Mesothelial cell of epicardium (in vitro differentiated cells): Measurements from ENCODE around the gene DEPDC5. TPM values are rescaled to one million over a fixed set of nuclear protein-coding genes. Genes with fewer than 3 reads are reported as not detected.

Source experiments
- DNase-seq, 2 experiments: peaks; one replicate each; pipeline ENCODE4 v3.0.0; 2021; ENCODE audit warnings: low spot score in 2 of 2; ENCODE audit not compliant: unreplicated experiment in 2 of 2
- H3K27ac Mint-ChIP-seq: 2 replicates; pipeline ENCODE4 v1.8.0; 2021; ENCODE audit warnings: mixed read lengths
- H3K27me3 Mint-ChIP-seq: 2 replicates; pipeline ENCODE4 v1.8.0; 2021; ENCODE audit warnings: low read depth, mixed read lengths
- H3K36me3 Mint-ChIP-seq: 2 replicates; pipeline ENCODE4 v1.8.0; 2021; ENCODE audit warnings: mixed read lengths
- H3K4me1 Mint-ChIP-seq: 2 replicates; pipeline ENCODE4 v1.8.0; 2021; ENCODE audit warnings: mixed read lengths
- H3K4me3 Mint-ChIP-seq: 2 replicates; pipeline ENCODE4 v1.8.0; 2021; ENCODE audit warnings: mild to moderate bottlenecking, moderate library complexity, mixed read lengths
- H3K9me3 Mint-ChIP-seq: 2 replicates; pipeline ENCODE4 v1.8.0; 2021; ENCODE audit warnings: mixed read lengths
- CTCF ChIP-seq: fragments of 200-600 bp; sonication (generic); IDR thresholded peaks from one replicate; pipeline ENCODE4 v1.5.0; 2021; ENCODE audit warnings: antibody characterized with exemption; ENCODE audit not compliant: unreplicated experiment
- total RNA-seq: library from RNA; stranded (reverse); gene quantifications from 3 replicates; pipeline ENCODE4 v1.2.1, GENCODE V29; 2021

The DEPDC5 gene
- total RNA-seq, 1 donor from 2014 or later, result 38.3 TPM

- TF ChIP-seq CTCF, result no peak
- DNase-seq, result no peak
- Mint-ChIP-seq H3K4me3 (no peak overlapping the region), H3K9me3 (no peaks in the 10 kb centered on the region), H3K27me3 (no peaks in the 10 kb centered on the region), H3K27ac (no peak overlapping the region), H3K36me3 (no peaks in the 10 kb centered on the region), H3K4me1 (no peaks in the 10 kb centered on the region)
These were observed 183.5 kb downstream of the DEPDC5 start for GRCh38 chr22:31937341-31937740.

GRCh38 chr22:31938296-31938695 lies 184.5 kb downstream of the DEPDC5 start:
- Mint-ChIP-seq H3K9me3 (no peaks in the 10 kb centered on the region), H3K4me3 (no peak overlapping the region), H3K36me3 (no peaks in the 10 kb centered on the region), H3K27ac (no peak overlapping the region), H3K4me1 (no peaks in the 10 kb centered on the region), H3K27me3 (no peaks in the 10 kb centered on the region)
- DNase-seq, result no peak
- TF ChIP-seq CTCF, result no peak

GRCh38 chr22:31940506-31940905 lies 186.7 kb downstream of the DEPDC5 start:
- Mint-ChIP-seq H3K9me3 (no peaks in the 10 kb centered on the region), H3K27me3 (no peaks in the 10 kb centered on the region), H3K4me1 (peaks cover 2% of the 10 kb centered on the region), H3K36me3 (no peaks in the 10 kb centered on the region), H3K4me3 (no peak overlapping the region), H3K27ac (no peak overlapping the region)
- no peak for DNase-seq
- TF ChIP-seq CTCF, result no peak

GRCh38 chr22:31942091-31942490 lies 188.3 kb downstream of the DEPDC5 start:
- Mint-ChIP-seq H3K4me3 (peak overlapping the region; percentile 35), H3K27me3 (no peaks in the 10 kb centered on the region), H3K4me1 (peaks cover 4% of the 10 kb centered on the region), H3K36me3 (no peaks in the 10 kb centered on the region), H3K27ac (no peak overlapping the region), H3K9me3 (no peaks in the 10 kb centered on the region)
- TF ChIP-seq CTCF, result no peak
- DNase-seq, result no peak

GRCh38 chr22:31943206-31943977 lies 189.6 kb downstream of the DEPDC5 start:
- TF ChIP-seq CTCF, result no peak
- Mint-ChIP-seq H3K27me3 (no peaks in the 10 kb centered on the region), H3K36me3 (peaks cover under 1% of the 10 kb centered on the region), H3K4me1 (peaks cover 12% of the 10 kb centered on the region), H3K27ac (peak overlapping the region; percentile 82), H3K4me3 (peak overlapping the region; percentile 87), H3K9me3 (no peaks in the 10 kb centered on the region)
- no peak for DNase-seq
